CD14-positive monocyte (primary cell): ENCODE data around the gene ZNF546. TPM values are rescaled to one million over a fixed set of nuclear protein-coding genes. Genes with fewer than 3 reads are reported as not detected.

Source experiments
- DNase-seq, 3 donors: peaks; one replicate each; pipeline ENCODE4 v3.0.0-alpha.2; 2011 to 2022
- H2AFZ ChIP-seq: 2 replicates; pipeline ENCODE4 v1.6.0; 2012; ENCODE audit warnings: mild to moderate bottlenecking, low read depth, low read length, inconsistent platforms; ENCODE audit not compliant: insufficient read depth, poor library complexity, severe bottlenecking
- H3K27ac ChIP-seq, 2 donors: 1 replicate in 1 of 2; 2 replicates in 1 of 2; pipeline ENCODE4 v1.5.1; 2012 to 2013; ENCODE audit warnings: low read length in 2 of 2, control low read depth in 1 of 2, inconsistent platforms in 1 of 2, low read depth in 1 of 2, mild to moderate bottlenecking in 1 of 2
- H3K27me3 ChIP-seq, 2 donors: one replicate each; pipeline versions ENCODE4 v1.6.0 to v1.6.1; 2011 to 2013; ENCODE audit warnings: low read length in 2 of 2; ENCODE audit not compliant: control insufficient read depth in 2 of 2, insufficient read depth in 2 of 2
- H3K36me3 ChIP-seq, 2 donors: replicated peaks in 1 of 2; 1 replicate in 1 of 2; 2 replicates in 1 of 2; pipeline versions ENCODE4 v1.5.1 to v1.6.1; 2012 to 2013; ENCODE audit warnings: low read length in 2 of 2, control low read depth in 1 of 2, inconsistent platforms in 1 of 2, mild to moderate bottlenecking in 1 of 2; ENCODE audit not compliant: insufficient read depth in 2 of 2, control insufficient read depth in 1 of 2
- H3K4me1 ChIP-seq, 2 donors: 1 replicate in 1 of 2; 2 replicates in 1 of 2; pipeline versions ENCODE4 v1.5.1 to v1.6.1; 2012 to 2013; ENCODE audit warnings: low read length in 2 of 2, control low read depth in 1 of 2, inconsistent platforms in 1 of 2, mild to moderate bottlenecking in 1 of 2, moderate library complexity in 1 of 2; ENCODE audit not compliant: insufficient read depth in 2 of 2, control insufficient read depth in 1 of 2
- H3K4me2 ChIP-seq: replicated peaks from 2 replicates; pipeline ENCODE3; 2012; ENCODE audit warnings: low read length, moderate library complexity, mild to moderate bottlenecking; ENCODE audit not compliant: poor library complexity, severe bottlenecking; ENCODE audit errors: extremely low read depth
- H3K4me3 ChIP-seq, 3 experiments: fragments of 200-600 bp in 1 of 3; sonication (generic) in 1 of 3; replicated peaks in 1 of 3; 1 replicate in 2 of 3; 2 replicates in 1 of 3; pipeline ENCODE4 v1.5.1; 2011 to 2013; ENCODE audit warnings: low read length in 3 of 3, mild to moderate bottlenecking in 3 of 3, control low read depth in 2 of 3, low read depth in 2 of 3, inconsistent platforms in 1 of 3, moderate library complexity in 1 of 3
- H3K79me2 ChIP-seq: 2 replicates; pipeline ENCODE4 v1.6.0; 2012; ENCODE audit warnings: mild to moderate bottlenecking, control low read depth, inconsistent platforms, low read length, moderate library complexity; ENCODE audit not compliant: insufficient read depth
- H3K9ac ChIP-seq: 2 replicates; pipeline ENCODE4 v1.6.0; 2017; ENCODE audit warnings: low read length, mild to moderate bottlenecking; ENCODE audit not compliant: insufficient read depth, poor library complexity, severe bottlenecking
- H3K9me3 ChIP-seq, 2 donors: replicated peaks in 1 of 2; 1 replicate in 1 of 2; 2 replicates in 1 of 2; pipeline versions ENCODE4 v1.5.1 to v1.6.1; 2012 to 2013; ENCODE audit warnings: low read length in 2 of 2, control low read depth in 1 of 2; ENCODE audit not compliant: control insufficient read depth in 1 of 2, insufficient read depth in 1 of 2
- H4K20me1 ChIP-seq: 2 replicates; pipeline ENCODE4 v1.6.0; 2012; ENCODE audit warnings: mild to moderate bottlenecking, low read length, control low read depth, moderate library complexity; ENCODE audit not compliant: insufficient read depth
- H3K27ac Mint-ChIP-seq, 7 donors: one replicate each; pipeline ENCODE4 v1.8.0; 2020; ENCODE audit warnings: mild to moderate bottlenecking in 7 of 7, mixed read lengths in 7 of 7, moderate library complexity in 6 of 7, inconsistent platforms in 2 of 7
- H3K27me3 Mint-ChIP-seq, 3 donors: one replicate each; pipeline ENCODE4 v1.8.0; 2021 to 2022; ENCODE audit warnings: low read depth in 3 of 3, mild to moderate bottlenecking in 3 of 3, mixed read lengths in 3 of 3, moderate library complexity in 3 of 3, inconsistent platforms in 1 of 3
- H3K36me3 Mint-ChIP-seq, 2 donors: one replicate each; pipeline ENCODE4 v1.8.0; 2020; ENCODE audit warnings: mixed read lengths in 2 of 2, inconsistent platforms in 1 of 2, mild to moderate bottlenecking in 1 of 2
- H3K4me1 Mint-ChIP-seq: one replicate; pipeline ENCODE4 v1.8.0; 2020; ENCODE audit warnings: mild to moderate bottlenecking, mixed read lengths
- H3K4me3 Mint-ChIP-seq, 2 donors: one replicate each; pipeline ENCODE4 v1.8.0; 2020; ENCODE audit warnings: mild to moderate bottlenecking in 2 of 2, mixed read lengths in 2 of 2, moderate library complexity in 1 of 2
- H3K9me3 Mint-ChIP-seq, 7 donors: one replicate each; pipeline ENCODE4 v1.8.0; 2020 to 2022; ENCODE audit warnings: mixed read lengths in 7 of 7, mild to moderate bottlenecking in 6 of 7, moderate library complexity in 6 of 7, inconsistent platforms in 2 of 7
- CTCF ChIP-seq: fragments of 200-600 bp; IDR thresholded peaks from one replicate; pipeline ENCODE4 v1.8.0; 2022; ENCODE audit warnings: antibody characterized with exemption, mild to moderate bottlenecking
- WGBS: methylation state at CpG from one replicate; pipeline ENCODE4 v1.1.5; 2013; ENCODE audit warnings: missing lambda C conversion rate; ENCODE audit not compliant: insufficient coverage; 5-methylcytosine and 5-hydroxymethylcytosine counted together
- intact Hi-C, 2 donors: fragments of 100-400 bp; cut with micrococcal nuclease; formaldehyde crosslinking; loops; one replicate each; pipeline versions ENCODE4 v1.15.0 to v1.15.1; 2023
- polyA plus RNA-seq, 3 donors: library from polyadenylated mRNA; depleted of rRNA in 1 of 3; unstranded in 2 of 3; stranded (reverse) in 1 of 3; fragments of 300-500 nt in 2 of 3; fragments of >200 nt in 1 of 3; fragmentation: Illumina TruSeq in 2 of 3; gene quantifications; 1 replicate in 2 of 3; 2 replicates in 1 of 3; pipeline ENCODE4 v1.2.3, GENCODE V29; 2012 to 2021

The ZNF546 gene
- polyA plus RNA-seq, 3 donors = 1.3 to 2.3 (median 1.4) TPM

- Mint-ChIP-seq H3K4me1 (peaks cover 26% of the 10 kb centered on the region), H3K27ac (peak overlapping the region; percentile 86 to 99 (median 92)), H3K36me3 (peaks cover 31 to 32% of the 10 kb centered on the region in 2 donors), H3K9me3 (peaks cover 0 to 7% (median 2%) of the 10 kb centered on the region in 7 donors), H3K27me3 (peaks cover 44 to 52% (median 46%) of the 10 kb centered on the region in 3 donors), H3K4me3 (peak overlapping the region; percentile 96 to 98)
- peaks cover 19 to 21% of the 10 kb centered on the region in 2 donors for H3K4me1 ChIP-seq
- H3K36me3 ChIP-seq = peaks cover 30 to 31% of the 10 kb centered on the region in 2 donors
- H3K27me3 ChIP-seq = peaks cover 9 to 44% of the 10 kb centered on the region in 2 donors
- peak overlapping the region; percentile 96 for H3K4me2 ChIP-seq
- DNase-seq = peak in 1 of 3 donors; percentile 19
- WGBS = 4% methylated on average over 9 of the region's 11 CpGs
- no peak for TF ChIP-seq CTCF
- intact Hi-C loops = no loop called here
- H3K9ac ChIP-seq = peak overlapping the region; percentile 77
- H3K79me2 ChIP-seq = peaks cover 14% of the 10 kb centered on the region
- peak overlapping the region; percentile 95 for H2AFZ ChIP-seq
- peak overlapping the region; percentile 33 to 90 (median 81) for H3K4me3 ChIP-seq
- H3K27ac ChIP-seq = peak overlapping the region; percentile 26 to 93
- H3K9me3 ChIP-seq = no peaks in the 10 kb centered on the region
- no peaks in the 10 kb centered on the region for H4K20me1 ChIP-seq
Measured at GRCh38 chr19:39970425-39970674, 26.5 kb upstream of the ZNF546 start.

GRCh38 chr19:39970675-39971379, 26.0 kb upstream of the ZNF546 start, which contains the start of gene PSMC4:
TSS of gene PSMC4 (plus strand) at chr19:39971165. CDS start at chr19:39971203, 38 bp downstream.
- Histone ChIP-seq H3K79me2 (peaks cover 14% of the 10 kb centered on the region), H2AFZ (peak within 1 kb of the TSS; percentile 95), H3K27me3 (peaks cover 9 to 40% of the 10 kb centered on the region in 2 donors), H3K4me3 (peak within 1 kb of the TSS; percentile 67 to 90 (median 81)), H3K4me2 (peak within 1 kb of the TSS; percentile 96), H4K20me1 (no peaks in the 10 kb centered on the region), H3K27ac (peak within 1 kb of the TSS; percentile 44 to 93), H3K4me1 (peaks cover 19 to 21% of the 10 kb centered on the region in 2 donors), H3K36me3 (peaks cover 34 to 36% of the 10 kb centered on the region in 2 donors), H3K9ac (peak within 1 kb of the TSS; percentile 77), H3K9me3 (no peaks in the 10 kb centered on the region)
- WGBS = 0% methylated on average over 45 of the region's 47 CpGs
- peak; percentile 63 for TF ChIP-seq CTCF
- intact Hi-C loops = no loop called here
- Mint-ChIP-seq H3K27ac (peak within 1 kb of the TSS; percentile 95 to 99 (median 97)), H3K27me3 (peaks cover 39 to 48% (median 42%) of the 10 kb centered on the region in 3 donors), H3K4me1 (peaks cover 26% of the 10 kb centered on the region), H3K36me3 (peaks cover 36% of the 10 kb centered on the region in 2 donors), H3K9me3 (peaks cover 0 to 7% (median 2%) of the 10 kb centered on the region in 7 donors), H3K4me3 (peak within 1 kb of the TSS; percentile 96 to 98)
- peak; percentile 99 for DNase-seq
